Measurements from ENCODE around the gene APBB1IP.

APBB1IP gene

GRCh38 chr10:26507441-26507840 lies 69.3 kb downstream of the APBB1IP start:
- DNase-seq (ENCODE audit: low read depth) = no peak

- no peak for DNase-seq (ENCODE audit: low read depth)
Observed at GRCh38 chr10:26508016-26508415, 69.9 kb downstream of the APBB1IP start.

- DNase-seq (ENCODE audit: low read depth) = no peak
Observed at GRCh38 chr10:26509307-26509706, 71.2 kb downstream of the APBB1IP start.

DNA sequence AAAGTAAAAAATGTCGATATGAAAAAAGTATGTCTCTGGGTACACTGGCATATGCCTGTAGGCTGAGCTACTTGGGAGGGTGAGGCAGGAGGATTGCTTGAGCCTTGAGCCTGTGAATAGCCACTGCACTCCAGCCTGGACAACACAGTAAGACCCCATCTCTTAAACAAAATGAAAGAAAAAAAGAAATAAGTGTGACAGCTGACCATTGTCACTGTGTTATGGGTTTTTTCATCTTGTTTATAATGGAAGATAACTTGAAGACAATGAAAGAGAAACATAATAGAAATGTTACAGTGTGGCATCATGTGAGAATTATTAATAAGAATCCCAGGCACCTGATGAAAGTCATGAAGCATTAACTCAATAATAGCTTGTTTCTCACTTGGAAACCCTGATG lies 75.0 kb downstream of the APBB1IP start:
- no peak for DNase-seq (ENCODE audit: low read depth)

DNA sequence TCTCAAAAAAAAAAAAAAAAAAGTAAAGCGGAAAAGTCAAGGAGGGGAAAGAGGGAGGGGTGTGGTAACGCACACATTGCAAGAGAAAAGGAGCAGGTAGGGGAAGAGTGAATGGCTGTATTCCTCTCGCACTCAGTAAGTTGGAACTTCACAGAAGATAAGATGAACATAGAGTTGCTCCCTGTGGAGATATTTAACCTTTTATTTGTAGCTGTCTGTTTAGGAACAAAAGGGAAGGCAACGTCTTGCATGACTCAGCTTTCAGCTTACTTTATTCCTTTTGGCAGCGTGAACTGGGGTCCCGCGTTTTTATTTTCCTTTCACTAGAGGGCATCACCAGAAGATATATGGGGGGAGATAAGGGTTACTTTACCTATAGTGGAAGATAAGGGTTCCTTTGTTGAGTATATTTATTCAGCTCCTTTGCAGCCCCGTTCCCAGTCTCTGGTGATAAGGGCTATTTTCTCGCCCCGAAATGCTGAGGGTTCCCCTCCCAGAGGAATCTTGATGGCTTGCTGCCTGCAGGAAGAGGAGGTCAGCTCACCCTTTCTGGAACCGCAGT lies 78.5 kb downstream of the APBB1IP start:
- DNase-seq (ENCODE audit: low read depth) = no peak

GRCh38 chr10:26517141-26517867 lies 79.2 kb downstream of the APBB1IP start:
- no peak for DNase-seq (ENCODE audit: low read depth)

DNA sequence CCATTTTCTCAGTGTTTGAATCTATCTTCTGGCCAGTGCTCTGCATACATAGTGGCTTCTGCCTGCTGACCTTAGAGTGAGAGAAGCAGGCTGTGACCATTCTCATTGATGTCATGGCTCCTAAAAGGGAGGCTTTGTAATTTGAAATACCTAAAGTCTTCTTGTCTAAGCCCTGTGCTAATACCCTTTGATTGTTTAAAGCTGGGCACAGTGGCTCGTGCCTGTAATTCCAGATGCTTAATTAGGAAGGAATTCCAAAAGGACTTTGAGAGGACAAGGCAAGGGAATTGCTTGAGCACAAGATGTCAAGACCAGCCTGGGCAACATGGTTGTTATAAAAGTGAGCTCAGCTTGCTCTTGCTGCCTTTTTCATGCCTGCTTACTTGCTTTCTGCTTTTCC lies 81.7 kb downstream of the APBB1IP start:
- no peak for DNase-seq (ENCODE audit: low read depth)

DNA sequence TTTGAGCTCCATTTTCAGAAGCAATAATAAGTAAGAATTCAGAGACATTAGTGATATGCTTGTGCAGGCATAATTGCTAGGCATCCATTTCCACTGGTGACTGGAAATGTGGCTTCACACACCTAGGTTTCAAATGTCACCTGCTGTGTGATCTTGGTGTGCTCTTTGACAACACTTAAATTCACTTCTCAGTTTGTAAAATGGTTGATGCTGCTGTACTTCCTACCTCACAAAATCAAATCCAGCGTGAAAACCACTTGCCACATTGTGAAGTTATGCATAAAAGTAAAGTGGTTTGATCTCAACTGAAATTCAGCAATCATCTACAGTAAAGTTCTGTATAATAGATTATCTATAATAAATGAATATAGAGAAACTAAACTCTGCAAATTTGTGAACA lies 82.4 kb downstream of the APBB1IP start:
- DNase-seq (ENCODE audit: low read depth) = no peak

GRCh38 chr10:26524161-26524896 lies 86.2 kb downstream of the APBB1IP start:
- DNase-seq (ENCODE audit: low read depth) = no peak

DNA sequence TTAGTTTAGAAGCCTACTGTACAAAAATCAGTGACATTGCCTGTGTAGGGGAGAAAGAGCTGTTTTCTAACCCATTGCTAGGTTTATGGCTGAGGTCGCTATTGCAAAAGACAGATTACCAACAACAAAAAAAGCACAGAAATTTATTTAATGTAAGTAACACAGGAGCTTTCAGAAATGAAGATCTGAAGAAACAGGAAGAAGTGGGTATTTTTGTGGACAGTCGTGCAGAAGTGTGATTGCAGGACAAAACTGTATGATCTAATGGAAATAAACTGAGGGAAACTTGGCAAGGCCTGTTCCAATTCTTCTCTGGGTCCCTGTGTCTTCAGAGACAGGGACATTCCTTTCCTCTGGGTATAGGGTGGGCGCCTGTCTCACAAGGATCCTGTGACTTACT lies 87.4 kb downstream of the APBB1IP start:
- DNase-seq (ENCODE audit: low read depth) = no peak

DNA sequence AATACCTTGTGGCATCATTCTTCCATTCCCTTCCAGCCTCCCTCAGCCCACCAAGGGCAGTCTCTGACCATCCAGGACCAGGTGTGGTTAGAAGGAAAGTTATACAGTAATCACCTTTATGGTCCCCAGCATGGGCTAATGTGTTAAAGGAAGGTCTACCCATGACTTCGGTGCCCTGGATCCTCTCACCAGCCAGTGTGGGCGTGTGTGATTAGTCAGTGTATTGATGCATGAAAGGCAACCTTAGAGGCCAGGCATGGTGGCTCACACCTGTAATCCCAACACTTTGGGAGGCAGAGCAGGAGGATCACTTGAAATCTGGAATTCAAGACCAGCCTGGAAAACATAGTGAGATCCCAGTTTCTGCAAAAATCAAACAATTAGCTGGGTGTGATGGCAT lies 88.9 kb downstream of the APBB1IP start:
- DNase-seq (ENCODE audit: low read depth) = peak; percentile 18

GRCh38 chr10:26528048-26528447 lies 89.9 kb downstream of the APBB1IP start:
- DNase-seq (ENCODE audit: low read depth) = no peak

DNA sequence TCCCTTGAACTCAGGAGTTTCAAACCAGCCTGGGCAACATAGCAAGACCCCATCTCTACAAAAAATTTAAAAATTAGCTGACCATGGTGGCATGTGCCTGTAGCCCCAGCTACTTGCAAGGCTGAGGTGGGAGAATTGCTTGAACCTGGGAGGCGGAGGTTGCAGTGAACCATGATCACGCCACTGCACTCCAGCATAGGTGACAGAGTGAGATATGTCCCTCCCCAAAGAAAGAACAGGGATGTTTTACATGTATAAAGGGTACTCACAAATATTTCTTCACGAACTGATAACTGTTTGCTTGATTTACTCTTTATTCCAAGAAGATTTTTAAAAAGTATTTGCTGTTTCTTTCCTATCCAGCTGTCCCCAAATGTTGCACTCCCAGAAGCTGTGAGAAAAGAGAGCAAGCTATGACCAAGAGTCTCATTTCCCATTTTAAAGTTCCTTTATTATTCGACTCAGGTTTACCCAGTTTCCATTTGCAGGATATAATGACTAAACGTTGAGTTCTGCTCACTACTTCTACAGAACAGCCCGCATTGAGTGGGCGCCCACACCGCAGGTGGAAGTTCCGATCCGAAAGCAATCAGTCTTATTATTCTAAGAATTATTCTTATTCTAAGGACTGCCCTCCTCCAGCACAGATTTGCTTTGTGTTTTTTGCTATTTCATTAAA lies 90.7 kb downstream of the APBB1IP start:
- DNase-seq (ENCODE audit: low read depth) = no peak

DNA sequence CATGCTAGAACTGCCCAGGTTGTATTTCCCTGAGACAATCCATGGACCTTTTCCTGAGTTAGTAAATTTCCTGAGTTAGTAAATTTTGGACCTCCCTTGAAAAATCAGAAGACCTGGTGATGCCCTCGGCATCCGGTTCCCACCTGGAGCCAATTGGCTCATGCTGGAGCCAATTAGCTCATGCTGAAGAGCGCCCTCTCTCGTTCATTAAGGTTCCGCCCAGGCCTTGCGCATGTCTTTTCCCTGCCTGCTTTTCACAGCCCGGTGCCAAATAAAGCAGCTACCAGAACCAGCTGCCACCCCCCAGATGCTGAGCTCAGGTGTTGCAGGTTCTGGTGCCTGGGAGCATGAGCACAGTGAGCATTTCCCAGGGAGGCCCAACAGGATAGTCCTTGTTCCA lies 96.2 kb downstream of the APBB1IP start:
- no peak for DNase-seq (ENCODE audit: low read depth)

DNA sequence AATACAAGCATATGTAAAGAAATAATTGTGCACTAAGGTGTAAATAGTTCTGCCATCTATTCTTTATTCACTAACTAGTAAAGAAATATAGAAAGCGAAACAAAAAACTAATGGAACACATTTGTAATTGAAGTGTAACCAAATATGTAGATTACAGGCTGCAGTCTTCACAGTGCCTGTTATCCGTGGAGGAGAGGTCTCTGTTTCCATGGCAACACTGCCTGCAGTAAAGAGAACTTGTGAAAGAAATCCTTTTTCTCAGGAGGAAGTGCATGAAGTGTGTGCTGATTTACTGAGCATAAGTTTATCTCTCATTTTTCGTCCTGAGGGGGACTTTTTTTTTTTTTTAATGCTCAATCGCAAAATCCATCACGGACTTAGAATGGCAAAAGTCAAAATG lies 102.5 kb downstream of the APBB1IP start:
- DNase-seq (ENCODE audit: low read depth) = no peak

GRCh38 chr10:26543567-26544306 lies 105.6 kb downstream of the APBB1IP start:
- no peak for DNase-seq (ENCODE audit: low read depth)

DNA sequence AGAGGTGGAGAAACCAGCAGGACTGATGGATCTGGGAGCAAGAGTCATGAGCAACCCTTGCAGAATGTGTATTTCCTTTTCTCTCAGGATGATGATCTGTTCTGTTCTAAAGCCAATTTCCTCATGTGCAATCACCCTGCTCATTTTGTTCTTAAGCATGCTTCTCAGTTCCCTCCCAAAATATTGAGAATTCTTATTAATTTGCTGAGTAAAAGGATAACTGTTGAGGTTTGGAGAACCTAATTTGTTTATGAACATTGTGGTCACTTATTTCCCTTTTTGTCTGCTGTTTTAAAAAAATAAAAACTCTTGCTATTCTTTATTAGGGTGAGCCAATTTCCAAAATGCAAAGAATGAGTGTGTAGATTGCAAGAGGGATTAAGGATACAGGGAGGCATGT lies 106.8 kb downstream of the APBB1IP start:
- no peak for DNase-seq (ENCODE audit: low read depth)

DNA sequence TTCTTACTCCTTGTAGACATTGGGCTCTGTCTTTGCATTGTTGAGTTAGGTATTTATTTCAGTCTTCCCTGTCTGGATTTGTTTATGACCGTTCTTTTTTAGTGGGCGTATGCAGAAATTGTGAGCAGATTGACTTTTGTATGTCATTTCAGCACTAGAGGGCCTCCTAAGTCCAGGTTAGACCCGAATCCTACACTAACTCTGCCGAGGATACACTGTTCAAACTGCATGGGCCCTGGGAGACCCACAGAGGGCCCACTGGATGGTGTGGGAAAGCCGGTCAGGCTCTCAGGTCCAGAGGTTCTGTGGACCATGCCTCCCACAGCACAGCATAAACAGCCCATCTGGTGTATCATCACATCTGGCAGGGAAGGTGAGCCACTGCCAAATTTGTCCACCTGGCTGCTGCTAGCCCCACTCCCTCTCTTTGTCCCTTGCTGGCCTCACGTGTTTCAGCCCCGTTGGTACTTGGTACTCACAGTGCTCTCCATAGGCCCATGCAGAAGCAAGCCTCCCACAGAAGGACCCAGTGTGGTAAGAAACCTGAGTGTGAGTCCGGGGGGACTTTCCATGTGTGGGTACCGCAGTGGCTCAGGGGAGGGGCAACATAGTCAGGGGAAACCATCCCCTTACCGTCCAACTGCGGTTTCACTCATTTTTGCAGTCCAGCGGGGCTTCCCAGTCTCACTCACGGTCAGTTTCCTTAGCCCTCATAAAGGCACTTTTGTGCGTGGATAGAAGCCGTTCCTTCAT lies 112.8 kb downstream of the APBB1IP start:
- DNase-seq (ENCODE audit: low read depth) = no peak

GRCh38 chr10:26554246-26554645 lies 116.1 kb downstream of the APBB1IP start:
- no peak for DNase-seq (ENCODE audit: low read depth)

DNA sequence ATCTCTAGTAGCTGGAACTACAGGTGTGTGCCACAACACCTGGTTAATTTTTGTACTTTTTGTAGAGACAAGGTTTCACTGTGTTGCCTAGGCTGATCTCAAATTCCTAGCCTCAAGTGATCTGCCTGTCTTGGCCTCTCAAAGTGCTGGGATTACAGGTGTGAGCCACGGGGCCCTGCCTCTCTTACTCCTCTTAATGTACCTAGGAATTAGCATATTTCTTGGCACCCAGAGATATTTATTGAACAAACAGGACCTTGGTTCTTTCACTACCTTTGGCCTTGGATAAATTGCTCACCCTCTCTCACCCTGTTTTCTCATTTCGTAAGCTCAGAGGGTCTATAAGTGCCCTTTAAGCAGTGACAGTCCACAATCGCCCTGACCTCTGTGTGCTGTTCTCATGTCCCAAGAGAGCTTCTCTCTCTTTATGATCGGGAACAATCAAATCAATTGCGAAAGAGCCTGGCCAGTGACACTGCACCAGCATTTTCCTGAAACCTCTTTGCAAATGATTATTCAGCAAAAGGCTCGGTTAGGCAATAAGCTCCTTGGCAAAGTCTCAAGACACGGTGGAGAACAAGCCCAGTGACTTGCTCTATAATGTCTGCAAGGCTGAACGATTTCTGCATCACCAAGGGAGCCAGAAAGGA lies 117.7 kb downstream of the APBB1IP start:
- DNase-seq (ENCODE audit: low read depth) = no peak

All from stimulated activated CD4-positive, alpha-beta T cell treated with anti-CD3 and anti-CD28 coated beads, Interleukin-2, amount 100 ng/mL, for 4 hours (primary cell).